HCT116 (cell line): Measurements from ENCODE around the gene HAO2. TPM values are rescaled to one million over a fixed set of nuclear protein-coding genes. Genes with fewer than 3 reads are reported as not detected.

Source experiments
- ATAC-seq: fragments of 200-7000 bp; cut with Tn5 transposase; 2 replicates; pipeline ENCODE4 v1.9.1; 2020; ENCODE audit warnings: mild to moderate bottlenecking, moderate library complexity
- BruUV-seq: library from RNA; stranded (reverse); fragments of 400-500 nt; replicated peaks from 2 replicates; lab custom pipeline; 2021; lab: Mats Ljungman, UMichigan
- CTCF ChIA-PET: fragments of 300-600 bp; sonication (Branson Sonifier 250); formaldehyde crosslinking; loops from one replicate; lab custom pipeline; 2021; ENCODE audit warnings: antibody characterized with exemption; lab: Charles Lee
- POLR2A ChIA-PET: fragments of 300-600, 350-600 bp; sonication (Branson Sonifier 250); formaldehyde crosslinking; loops from one replicate; lab custom pipeline; 2021; ENCODE audit warnings: antibody characterized with exemption; lab: Charles Lee
- RAD21 ChIA-PET, 2 experiments: fragments of 300-600 bp; sonication (Branson Sonifier 250); formaldehyde crosslinking; loops; one replicate each; lab custom pipeline; 2023; ENCODE audit warnings: low total read pairs in 2 of 2; ENCODE audit not compliant: uncharacterized antibody in 2 of 2, unreplicated experiment in 2 of 2, low non-redundant PET in 1 of 2; lab: Charles Lee
- DNase-seq: peaks from one replicate; pipeline ENCODE4 v3.0.0-alpha.2; 2010; ENCODE audit warnings: low read depth, low spot score
- H2AFZ ChIP-seq: fragments of 200-600 bp; shearing (Covaris generic), sonication (generic); 2 replicates; pipeline ENCODE4 v1.6.1; 2017; ENCODE audit warnings: low read depth, mixed run types, mixed read lengths, antibody characterized with exemption, low read length; ENCODE audit not compliant: poor library complexity, severe bottlenecking
- H3K27ac ChIP-seq: 2 replicates; pipeline ENCODE4 v1.5.1; 2012; ENCODE audit warnings: low read depth, low read length
- H3K27me3 ChIP-seq: fragments of 200-600 bp; sonication (generic); 2 replicates; pipeline ENCODE4 v1.6.1; 2016; ENCODE audit warnings: mixed run types, low read length, mixed read lengths; ENCODE audit not compliant: insufficient read depth
- H3K36me3 ChIP-seq, 2 experiments: fragments of 200-500 bp in 1 of 2; fragments of 200-600 bp in 1 of 2; sonication (Bioruptor generic) in 1 of 2; sonication (generic) in 1 of 2; 2 replicates each; pipeline versions ENCODE4 v1.5.1 to v1.6.1; 2014 to 2016; ENCODE audit warnings: low read length in 2 of 2, inconsistent platforms in 1 of 2, mixed read lengths in 1 of 2, mixed run types in 1 of 2; ENCODE audit not compliant: insufficient read depth in 2 of 2, control insufficient read depth in 1 of 2
- H3K4me1 ChIP-seq, 2 experiments: fragments of 200-600 bp in 1 of 2; sonication (generic) in 1 of 2; 2 replicates each; pipeline versions ENCODE4 v1.5.1 to v1.6.1; 2012 to 2017; ENCODE audit warnings: low read length in 2 of 2, inconsistent platforms in 1 of 2, mild to moderate bottlenecking in 1 of 2, mixed read lengths in 1 of 2, mixed run types in 1 of 2, moderate library complexity in 1 of 2; ENCODE audit not compliant: insufficient read depth in 2 of 2, control insufficient read depth in 1 of 2
- H3K4me2 ChIP-seq: fragments of 200-600 bp; sonication (generic); 2 replicates; pipeline ENCODE4 v1.6.1; 2017; ENCODE audit warnings: mixed run types, low read length, mixed read lengths
- H3K4me3 ChIP-seq, 2 experiments: fragments of 200-600 bp in 1 of 2; sonication (generic) in 1 of 2; replicated peaks in 1 of 2; 2 replicates each; pipeline ENCODE4 v1.5.1; 2011 to 2016; ENCODE audit warnings: low read length in 2 of 2, control low read depth in 1 of 2, low read depth in 1 of 2, mild to moderate bottlenecking in 1 of 2, mixed read lengths in 1 of 2, mixed run types in 1 of 2
- H3K79me2 ChIP-seq: fragments of 200-600 bp; sonication (generic); 2 replicates; pipeline ENCODE4 v1.6.1; 2017; ENCODE audit warnings: mild to moderate bottlenecking, mixed run types, low read length, moderate library complexity, mixed read lengths; ENCODE audit not compliant: insufficient read depth
- H3K9ac ChIP-seq: fragments of 200-600 bp; sonication (generic); 2 replicates; pipeline ENCODE4 v1.6.1; 2016; ENCODE audit warnings: low read length, mixed read lengths
- H3K9me2 ChIP-seq: fragments of 200-600 bp; sonication (generic), shearing (Covaris generic); 2 replicates; pipeline ENCODE4 v1.6.1; 2017; ENCODE audit warnings: mixed run types, mild to moderate bottlenecking, moderate library complexity; ENCODE audit not compliant: insufficient read depth
- H3K9me3 ChIP-seq, 2 experiments: fragments of 200-500 bp in 1 of 2; fragments of 200-600 bp in 1 of 2; sonication (Bioruptor generic) in 1 of 2; sonication (generic) in 1 of 2; 2 replicates each; pipeline ENCODE4 v1.6.1; 2014 to 2017; ENCODE audit warnings: low read length in 2 of 2, mixed read lengths in 2 of 2, inconsistent platforms in 1 of 2, low read depth in 1 of 2, mild to moderate bottlenecking in 1 of 2, mixed run types in 1 of 2, moderate library complexity in 1 of 2; ENCODE audit not compliant: control insufficient read depth in 1 of 2, insufficient read depth in 1 of 2
- H4K20me1 ChIP-seq: fragments of 200-600 bp; sonication (generic), shearing (Covaris generic); 2 replicates; pipeline ENCODE4 v1.6.1; 2017; ENCODE audit warnings: mixed run types, mild to moderate bottlenecking, moderate library complexity; ENCODE audit not compliant: insufficient read depth
- ATF3 ChIP-seq: IDR thresholded peaks from 2 replicates; pipeline ENCODE4 v1.6.1; 2012
- CEBPB ChIP-seq: IDR thresholded peaks from 2 replicates; pipeline ENCODE4 v1.6.1; 2012; ENCODE audit warnings: low read depth
- CTCF ChIP-seq, 3 experiments: fragments of 200-600 bp in 1 of 3; sonication (generic) in 1 of 3; IDR thresholded peaks in 2 of 3; conservative IDR thresholded peaks in 1 of 3; 2 replicates each; pipeline ENCODE4 v1.5.1; 2012 to 2017; ENCODE audit warnings: low read depth in 2 of 3, low read length in 2 of 3, antibody characterized with exemption in 1 of 3, borderline replicate concordance in 1 of 3, control low read depth in 1 of 3, mild to moderate bottlenecking in 1 of 3, mixed read lengths in 1 of 3, mixed run types in 1 of 3, moderate library complexity in 1 of 3; ENCODE audit not compliant: insufficient read depth in 1 of 3
- EGR1 ChIP-seq: IDR thresholded peaks from 2 replicates; pipeline ENCODE4 v1.6.1; 2012; ENCODE audit warnings: low read depth
- ELF1 ChIP-seq: IDR thresholded peaks from 2 replicates; pipeline ENCODE4 v1.6.1; 2012; ENCODE audit warnings: low read depth, borderline replicate concordance
- EZH2 ChIP-seq: fragments of 200-600 bp; sonication (generic); IDR thresholded peaks from 2 replicates; pipeline ENCODE4 v1.6.1; 2017; ENCODE audit warnings: antibody characterized with exemption, mixed run types
- EZH2phosphoT487 ChIP-seq: fragments of 200-600 bp; IDR thresholded peaks from 2 replicates; pipeline ENCODE4 v1.6.1; 2018; ENCODE audit warnings: antibody characterized with exemption, borderline replicate concordance
- JUND ChIP-seq: IDR thresholded peaks from 2 replicates; pipeline ENCODE4 v1.6.1; 2012
- MAX ChIP-seq: IDR thresholded peaks from 2 replicates; pipeline ENCODE4 v1.6.1; 2012
- POLR2A ChIP-seq: IDR thresholded peaks from 2 replicates; pipeline ENCODE4 v1.7.0; 2011; ENCODE audit warnings: borderline replicate concordance; ENCODE audit not compliant: insufficient read depth, insufficient read length; ENCODE audit errors: extremely low read depth
- POLR2AphosphoS5 ChIP-seq: IDR thresholded peaks from 2 replicates; pipeline ENCODE4 v1.6.1; 2011; ENCODE audit warnings: mild to moderate bottlenecking, low read depth, low read length, moderate library complexity
- RAD21 ChIP-seq: IDR thresholded peaks from 2 replicates; pipeline ENCODE4 v1.6.1; 2012; ENCODE audit warnings: low read depth, mild to moderate bottlenecking
- REST ChIP-seq: IDR thresholded peaks from 2 replicates; pipeline ENCODE4 v1.6.1; 2012; ENCODE audit warnings: low read depth
- SP1 ChIP-seq: IDR thresholded peaks from 2 replicates; pipeline ENCODE4 v1.6.1; 2012; ENCODE audit warnings: low read depth
- SRF ChIP-seq: IDR thresholded peaks from 2 replicates; pipeline ENCODE4 v1.6.1; 2012; ENCODE audit warnings: low read depth
- YY1 ChIP-seq: IDR thresholded peaks from 2 replicates; pipeline ENCODE4 v1.6.1; 2011; ENCODE audit warnings: low read length, low read depth, moderate library complexity, mild to moderate bottlenecking; ENCODE audit not compliant: insufficient replicate concordance; ENCODE audit errors: extremely low read depth
- ZBTB33 ChIP-seq: IDR thresholded peaks from 2 replicates; pipeline ENCODE4 v1.6.1; 2011; ENCODE audit warnings: mild to moderate bottlenecking, low read length, moderate library complexity; ENCODE audit not compliant: insufficient replicate concordance; ENCODE audit errors: extremely low read depth
- intact Hi-C: fragments of 100-400 bp; cut with micrococcal nuclease; formaldehyde crosslinking; loops from 2 replicates; pipeline ENCODE4 v1.10.0; 2022
- total RNA-seq: library from RNA; stranded (reverse); gene quantifications from one replicate; pipeline ENCODE4 v1.2.1, GENCODE V29; 2021; ENCODE audit not compliant: unreplicated experiment

The HAO2 gene
- total RNA-seq, 1 experiment from 2014 or later: not detected

- DNase-seq: no peak
- Histone ChIP-seq H3K9ac (no peak overlapping the region), H3K27ac (no peak overlapping the region), H3K79me2 (no peaks in the 10 kb centered on the region), H3K36me3 (no peaks in the 10 kb centered on the region), H3K4me1 (no peaks in the 10 kb centered on the region), H2AFZ (no peak overlapping the region), H3K4me3 (no peak overlapping the region), H3K9me2 (no peaks in the 10 kb centered on the region), H3K27me3 (no peaks in the 10 kb centered on the region), H3K4me2 (no peak overlapping the region), H3K9me3 (no peaks in the 10 kb centered on the region), H4K20me1 (no peaks in the 10 kb centered on the region)
- RAD21 ChIA-PET: no interaction called here
- no peak for TF ChIP-seq MAX
- no peak for TF ChIP-seq POLR2A
- no peak for TF ChIP-seq CTCF (IDR thresholded peaks at IDR 0.05 in 2 of 3, conservative IDR thresholded peaks at IDR 0.05 in 1 of 3; ENCODE audit: borderline replicate concordance in 1 of 3, insufficient read depth in 1 of 3, low read depth in 2 of 3, low read length in 2 of 3)
- no peak for TF ChIP-seq EZH2
- no peak for TF ChIP-seq SRF
- TF ChIP-seq EGR1: no peak
- TF ChIP-seq RAD21: no peak
- TF ChIP-seq SP1: no peak
- TF ChIP-seq CEBPB: no peak
- no peak for TF ChIP-seq ZBTB33
- no peak for TF ChIP-seq ATF3
- TF ChIP-seq REST: no peak
- TF ChIP-seq EZH2phosphoT487: no peak
- no peak for TF ChIP-seq POLR2AphosphoS5
- TF ChIP-seq YY1: no peak
- TF ChIP-seq ELF1: no peak
- TF ChIP-seq JUND: no peak
- no TSS peak for BruUV-seq
- POLR2A ChIA-PET: no interaction called here
- intact Hi-C loops: no loop called here
- CTCF ChIA-PET: no interaction called here
- ATAC-seq: no peak
These were observed 41.5 kb upstream of the HAO2 start for GRCh38 chr1:119327094-119327449.
